ENCODE measurements around the gene MARCHF11.

MARCHF11 gene

GRCh38 chr5:16179511-16179935 lies at the start of gene MARCHF11:
MARCHF11 (minus strand) TSS chr5:16179791; CDS start chr5:16179575, 216 bp downstream.
- no peak for DNase-seq

GRCh38 chr5:16225927-16226326 lies 46.3 kb upstream of the MARCHF11 start:
- no peak for DNase-seq

- no peak for DNase-seq
Observed at GRCh38 chr5:16192311-16192710, 12.7 kb upstream of the MARCHF11 start.

- DNase-seq, result no peak
Observed at GRCh38 chr5:16180789-16181082, 1.1 kb upstream of the MARCHF11 start.

GRCh38 chr5:16179936-16180788 lies 571 bp upstream of the MARCHF11 start:
- no peak for DNase-seq

- DNase-seq, result peak; percentile 87
Observed at GRCh38 chr5:16178745-16179372, 732 bp downstream of the MARCHF11 start.

- DNase-seq, result no peak
Observed at GRCh38 chr5:16169550-16169949, 10.0 kb downstream of the MARCHF11 start.

GRCh38 chr5:16160706-16161105 lies 18.9 kb downstream of the MARCHF11 start:
- DNase-seq, result no peak

GRCh38 chr5:16159636-16160035 lies 20.0 kb downstream of the MARCHF11 start:
- DNase-seq, result no peak

- no peak for DNase-seq
Observed at GRCh38 chr5:16156152-16156551, 23.4 kb downstream of the MARCHF11 start.

- DNase-seq, result no peak
Observed at GRCh38 chr5:16152601-16153568, 26.7 kb downstream of the MARCHF11 start.

- no peak for DNase-seq
Observed at GRCh38 chr5:16149621-16150020, 30.0 kb downstream of the MARCHF11 start.

- no peak for DNase-seq
Observed at GRCh38 chr5:16147179-16147900, 32.3 kb downstream of the MARCHF11 start.

- no peak for DNase-seq
Observed at GRCh38 chr5:16144416-16144815, 35.2 kb downstream of the MARCHF11 start.

GRCh38 chr5:16143361-16144049 lies 36.1 kb downstream of the MARCHF11 start:
- DNase-seq, result no peak

GRCh38 chr5:16140944-16141343 lies 38.6 kb downstream of the MARCHF11 start:
- no peak for DNase-seq

- DNase-seq, result no peak
Observed at GRCh38 chr5:16140417-16140816, 39.2 kb downstream of the MARCHF11 start.

GRCh38 chr5:16137177-16137576 lies 42.4 kb downstream of the MARCHF11 start:
- no peak for DNase-seq

- no peak for DNase-seq
Observed at GRCh38 chr5:16135506-16135905, 44.1 kb downstream of the MARCHF11 start.

- DNase-seq, result no peak
Observed at GRCh38 chr5:16135003-16135402, 44.6 kb downstream of the MARCHF11 start.

- DNase-seq, result no peak
Observed at GRCh38 chr5:16134204-16134603, 45.4 kb downstream of the MARCHF11 start.

- DNase-seq, result no peak
Observed at GRCh38 chr5:16131878-16132277, 47.7 kb downstream of the MARCHF11 start.
